Right lobe of liver (tissue), 4 donors: ENCODE measurements around the gene OR10A2.

Experiments
- CTCF ChIP-seq, 4 donors: fragments of 200-600 bp in 3 of 4; fragments of 450-650 bp in 1 of 4; IDR thresholded peaks; one replicate each; pipeline versions ENCODE4 v1.5.1 to v1.8.0; 2016 to 2022; ENCODE audit warnings: antibody characterized with exemption in 4 of 4, mild to moderate bottlenecking in 2 of 4
- POLR2A ChIP-seq: fragments of 450-650 bp; IDR thresholded peaks from one replicate; pipeline ENCODE4 v1.6.1; 2017; ENCODE audit warnings: antibody characterized with exemption, mild to moderate bottlenecking
- donor health status: DM: no; HTN: no; CAD: no.
- donor health status: DM: no; HTN: no; CAD: no.
- donor health status: DM: no; HTN: yes; CAD: no.

GRCh38 chr11:6898911-6899310, 36.1 kb downstream of the OR10A2 start:
- TF ChIP-seq CTCF (IDR thresholded peaks at IDR 0.05) (no peak), POLR2A (no peak)
